IMR-90 (cell line): Measurements from ENCODE around the gene FMN1. TPM values are rescaled to one million over a fixed set of nuclear protein-coding genes. Genes with fewer than 3 reads are reported as not detected.

Source experiments
- ATAC-seq: fragments of 200-7000 bp; cut with Tn5 transposase; 2 replicates; pipeline ENCODE4 v1.9.1; 2020; ENCODE audit warnings: low read depth, mild to moderate bottlenecking, moderate library complexity
- BruUV-seq: library from RNA; stranded (reverse); fragments of 400-500 nt; replicated peaks from 2 replicates; lab custom pipeline; 2021; lab: Mats Ljungman, UMichigan
- CTCF ChIA-PET: fragments of 300-600 bp; formaldehyde crosslinking; extraction: SDS; loops from one replicate; lab custom pipeline; 2021; ENCODE audit warnings: antibody characterized with exemption; lab: Yijun Ruan, JAX
- POLR2A ChIA-PET: fragments of 300-600 bp; sonication (Branson Sonifier 250); formaldehyde crosslinking; loops from one replicate; lab custom pipeline; 2022; ENCODE audit warnings: antibody characterized with exemption; ENCODE audit not compliant: unreplicated experiment; lab: Charles Lee
- DNase-seq: peaks from one replicate; pipeline ENCODE4 v3.0.0; 2013
- H2AFZ ChIP-seq: replicated peaks from 2 replicates; pipeline ENCODE3; 2013; ENCODE audit warnings: low read length, mild to moderate bottlenecking; ENCODE audit not compliant: poor library complexity
- H2AK5ac ChIP-seq: 2 replicates; pipeline ENCODE4 v1.6.1; 2013; ENCODE audit warnings: low read depth, low read length, inconsistent platforms
- H2AK9ac ChIP-seq: replicated peaks from 2 replicates; pipeline ENCODE3; 2013; ENCODE audit warnings: mild to moderate bottlenecking, low read depth, low read length, moderate library complexity; ENCODE audit not compliant: poor library complexity
- H2BK120ac ChIP-seq: 2 replicates; pipeline ENCODE4 v1.6.1; 2013; ENCODE audit warnings: low read depth, low read length, inconsistent platforms
- H2BK15ac ChIP-seq: 3 replicates; pipeline ENCODE4 v1.6.1; 2013; ENCODE audit warnings: low read depth, low read length, inconsistent platforms
- H2BK20ac ChIP-seq: 2 replicates; pipeline ENCODE4 v1.6.1; 2013; ENCODE audit warnings: low read depth, mild to moderate bottlenecking, inconsistent platforms, low read length, moderate library complexity
- H2BK5ac ChIP-seq: 2 replicates; pipeline ENCODE4 v1.6.1; 2013; ENCODE audit warnings: mild to moderate bottlenecking, low read depth, low read length, inconsistent platforms; ENCODE audit not compliant: poor library complexity, severe bottlenecking
- H3K14ac ChIP-seq: replicated peaks from 2 replicates; pipeline ENCODE4 v1.6.1; 2013; ENCODE audit warnings: low read depth, low read length, inconsistent platforms
- H3K18ac ChIP-seq: 2 replicates; pipeline ENCODE4 v1.6.1; 2013; ENCODE audit warnings: low read depth, low read length, control low read depth
- H3K23ac ChIP-seq: 2 replicates; pipeline ENCODE4 v1.6.1; 2013; ENCODE audit warnings: low read depth, low read length, inconsistent platforms
- H3K27ac ChIP-seq: 2 replicates; pipeline ENCODE4 v1.5.1; 2013; ENCODE audit warnings: mild to moderate bottlenecking, control low read depth, low read length; ENCODE audit not compliant: insufficient read depth
- H3K27me3 ChIP-seq: 2 replicates; pipeline ENCODE4 v1.6.1; 2013; ENCODE audit warnings: low read length; ENCODE audit not compliant: control insufficient read depth, insufficient read depth
- H3K36me3 ChIP-seq: 2 replicates; pipeline ENCODE4 v1.6.1; 2013; ENCODE audit warnings: low read length, mixed read lengths; ENCODE audit not compliant: control insufficient read depth, insufficient read depth
- H3K4ac ChIP-seq: 2 replicates; pipeline ENCODE4 v1.6.1; 2013; ENCODE audit warnings: low read depth, low read length, inconsistent platforms
- H3K4me1 ChIP-seq: 2 replicates; pipeline ENCODE4 v1.6.1; 2013; ENCODE audit warnings: low read length, mixed read lengths; ENCODE audit not compliant: control insufficient read depth, insufficient read depth
- H3K4me2 ChIP-seq: 2 replicates; pipeline ENCODE4 v1.6.1; 2013; ENCODE audit warnings: low read depth, mild to moderate bottlenecking, control low read depth, low read length, moderate library complexity
- H3K4me3 ChIP-seq: 2 replicates; pipeline ENCODE4 v1.5.1; 2013; ENCODE audit warnings: low read depth, mild to moderate bottlenecking, control low read depth, low read length, moderate library complexity; ENCODE audit not compliant: insufficient read depth
- H3K56ac ChIP-seq: 2 replicates; pipeline ENCODE4 v1.6.1; 2013; ENCODE audit warnings: low read length, inconsistent platforms; ENCODE audit not compliant: insufficient read depth; ENCODE audit errors: extremely low read depth
- H3K79me1 ChIP-seq, 2 experiments: 2 replicates each; pipeline ENCODE4 v1.6.1; 2013; ENCODE audit warnings: low read length in 2 of 2, inconsistent platforms in 1 of 2, low read depth in 1 of 2
- H3K9ac ChIP-seq: 2 replicates; pipeline ENCODE4 v1.6.1; 2013; ENCODE audit warnings: low read depth, low read length, control low read depth
- H3K9me1 ChIP-seq: 2 replicates; pipeline ENCODE4 v1.6.1; 2013; ENCODE audit warnings: low read length, inconsistent platforms; ENCODE audit not compliant: insufficient read depth
- H3K9me3 ChIP-seq: 2 replicates; pipeline ENCODE4 v1.6.1; 2013; ENCODE audit warnings: low read length; ENCODE audit not compliant: control insufficient read depth, insufficient read depth
- H4K20me1 ChIP-seq: 2 replicates; pipeline ENCODE4 v1.6.1; 2013; ENCODE audit warnings: low read length, inconsistent platforms; ENCODE audit not compliant: insufficient read depth
- H4K5ac ChIP-seq: 2 replicates; pipeline ENCODE4 v1.6.1; 2013; ENCODE audit warnings: mild to moderate bottlenecking, low read depth, low read length, control low read depth
- H4K8ac ChIP-seq, 2 experiments: 2 replicates each; pipeline ENCODE4 v1.6.1; 2013; ENCODE audit warnings: low read depth in 2 of 2, low read length in 2 of 2, control low read depth in 1 of 2, inconsistent platforms in 1 of 2
- H4K91ac ChIP-seq: 2 replicates; pipeline ENCODE4 v1.6.1; 2013; ENCODE audit warnings: low read depth, low read length, inconsistent platforms; ENCODE audit not compliant: insufficient read depth
- MAZ ChIP-seq: IDR thresholded peaks from 2 replicates; pipeline ENCODE4 v1.6.1; 2012; ENCODE audit warnings: low read depth, mild to moderate bottlenecking, low read length, improper control_type of control experiment, moderate library complexity, borderline replicate concordance
- RAD21 ChIP-seq: IDR thresholded peaks from 2 replicates; pipeline ENCODE4 v1.6.1; 2012; ENCODE audit warnings: low read length, improper control_type of control experiment
- WGBS, 2 experiments: methylation state at CpG; one replicate each; pipeline versions ENCODE4 v1.1.5 to v1.1.7; 2013; ENCODE audit warnings: missing lambda C conversion rate in 2 of 2; ENCODE audit not compliant: insufficient read length in 1 of 2; ENCODE audit errors: extremely low coverage in 2 of 2; 5-methylcytosine and 5-hydroxymethylcytosine counted together
- dilution Hi-C: fragments of 300-500 bp; cut with HindIII; formaldehyde crosslinking; loops from one replicate; pipeline ENCODE4 v1.14.3; 2018; ENCODE audit warnings: low sequenced_read_pairs; ENCODE audit not compliant: unreplicated experiment
- in situ Hi-C: fragments of 300-500 bp; cut with MboI; formaldehyde crosslinking; loops from 3 replicates; pipeline ENCODE4 v1.14.3; 2019; ENCODE audit warnings: low sequenced_read_pairs, inconsistent platforms, mixed read lengths
- intact Hi-C: fragments of 100-400 bp; cut with micrococcal nuclease; formaldehyde crosslinking; loops from 2 replicates; pipeline ENCODE4 v1.10.0; 2022
- polyA plus RNA-seq, 3 experiments: library from polyadenylated mRNA; depleted of rRNA; stranded (reverse); fragments of >200 nt; gene quantifications; 2 replicates each; pipeline ENCODE4 v1.2.3, GENCODE V29; 2012; ENCODE audit warnings: low replicate concordance in 1 of 3
- total RNA-seq: library from RNA; depleted of rRNA; stranded (reverse); fragments of >200 nt; gene quantifications from 2 replicates; pipeline ENCODE4 v1.2.3, GENCODE V29; 2012

Gene FMN1
- total and polyA plus RNA-seq, 2 of the 4 experiments (the other 2 are of a cell fraction), result 7.3 to 17.6 TPM

DNA sequence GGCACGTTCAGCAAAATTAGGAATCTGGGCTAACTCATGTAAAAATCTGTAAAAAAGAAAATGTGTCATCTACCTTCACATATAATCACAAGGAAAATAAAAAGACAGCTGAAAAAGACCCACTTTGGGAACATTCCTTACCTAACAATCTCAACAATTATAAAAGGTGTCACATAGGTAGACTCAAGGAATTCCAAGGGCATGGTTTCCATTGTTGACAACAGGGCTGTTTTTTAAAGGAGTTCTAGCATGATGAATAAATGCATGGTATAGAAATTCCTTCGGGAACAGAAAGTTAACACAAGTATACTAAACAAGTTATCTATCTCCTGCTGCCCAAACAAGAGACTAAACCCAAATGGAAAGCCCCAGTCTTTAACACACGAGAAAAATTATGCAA lies 292.5 kb downstream of the FMN1 start:
- H3K18ac ChIP-seq, result peak overlapping the region; percentile 67; the same call in 1 of the 2 replicates
- no peaks in the 10 kb centered on the region for H3K27me3 ChIP-seq
- no peak for ATAC-seq
- no peak overlapping the region; the same call in 1 of the 2 replicates for H2BK20ac ChIP-seq
- peaks cover 21% of the 10 kb centered on the region for H3K9me1 ChIP-seq
- POLR2A ChIA-PET, result no interaction called here
- no peak overlapping the region for H4K8ac ChIP-seq
- H2BK15ac ChIP-seq, result no peak overlapping the region
- no peak overlapping the region for H4K91ac ChIP-seq
- dilution Hi-C loops, result no loop called here
- intact Hi-C loops, result no loop called here
- no CpG with 5 or more reads among the region's 3 CpGs for WGBS, 2 experiments
- no peak overlapping the region for H3K23ac ChIP-seq
- H3K4me2 ChIP-seq, result no peak overlapping the region
- no peak for TF ChIP-seq MAZ
- TF ChIP-seq RAD21, result no peak
- H4K20me1 ChIP-seq, result no peaks in the 10 kb centered on the region
- H4K5ac ChIP-seq, result peak overlapping the region; percentile 50; the same call in 1 of the 2 replicates
- peaks cover 10% of the 10 kb centered on the region for H3K4me1 ChIP-seq
- no peak overlapping the region for H3K14ac ChIP-seq
- H3K27ac ChIP-seq, result no peak overlapping the region; the same call in 1 of the 2 replicates
- H3K9me3 ChIP-seq, result no peaks in the 10 kb centered on the region
- no peak for DNase-seq
- H3K36me3 ChIP-seq, result peaks cover 5% of the 10 kb centered on the region
- H3K4me3 ChIP-seq, result no peak overlapping the region
- H2AK9ac ChIP-seq, result no peak overlapping the region
- H2AFZ ChIP-seq, result no peak overlapping the region
- H2BK5ac ChIP-seq, result peak overlapping the region; percentile 59
- CTCF ChIA-PET, result no interaction called here
- H3K4ac ChIP-seq, result no peak overlapping the region
- H3K56ac ChIP-seq, result no peak overlapping the region
- H3K79me1 ChIP-seq, result peaks cover 24 to 70% of the 10 kb centered on the region in 2 experiments
- no peak overlapping the region for H3K9ac ChIP-seq
- in situ Hi-C loops, result no loop called here
- BruUV-seq, result no TSS peak
- H2AK5ac ChIP-seq, result no peak overlapping the region
- H2BK120ac ChIP-seq, result no peak overlapping the region
